ENCODE results near the gene RTP3.

DNA sequence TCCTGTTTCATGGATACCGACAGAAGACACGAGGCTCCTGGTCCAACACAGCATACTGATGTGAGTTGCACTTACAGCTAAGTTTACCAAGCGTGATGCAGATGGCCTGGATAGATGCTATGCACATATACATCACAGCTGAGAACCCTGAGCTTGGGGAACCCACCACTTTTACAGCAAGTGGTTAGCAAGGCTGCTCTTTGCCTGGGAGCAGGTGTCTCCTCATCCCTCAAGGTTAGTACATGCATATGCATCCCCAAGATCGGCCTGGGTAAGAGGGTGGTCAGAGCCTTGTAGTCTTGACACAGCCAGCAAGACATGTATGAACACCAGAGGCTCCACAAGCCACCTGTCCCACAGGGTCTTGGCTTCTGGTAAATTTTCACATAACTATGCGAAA lies 40.0 kb downstream of the RTP3 start:
- TF ChIP-seq CTCF (IDR thresholded peaks at IDR 0.05) = no peak
- no peak for TF ChIP-seq POLR2A (IDR thresholded peaks at IDR 0.05)

All from esophagus squamous epithelium (tissue), 4 donors.